H1 (cell line): Measurements from ENCODE around the gene DPM3. TPM values are rescaled to one million over a fixed set of nuclear protein-coding genes. Genes with fewer than 3 reads are reported as not detected.

Experiments
- CTCF ChIA-PET: fragments of 300-600 bp; sonication (Branson Sonifier 250); formaldehyde crosslinking; loops from one replicate; lab custom pipeline; 2021; ENCODE audit not compliant: partially characterized antibody; lab: Charles Lee
- POLR2A ChIA-PET: fragments of 300-600 bp; sonication (Branson Sonifier 250); formaldehyde crosslinking; loops from one replicate; lab custom pipeline; 2021; ENCODE audit warnings: inconsistent platforms; ENCODE audit not compliant: partially characterized antibody; lab: Charles Lee
- DNase-seq, 2 experiments: peaks; one replicate each; pipeline versions ENCODE4 v3.0.0 to v3.0.0-alpha.2; 2010 to 2022; ENCODE audit warnings: low spot score in 2 of 2, low read depth in 1 of 2, mixed read lengths in 1 of 2
- FAIRE-seq: peaks from 2 replicates; lab custom pipeline; 2011; peaks lifted over from hg19 to GRCh38; lab: Jason Lieb, UNC
- H2AFZ ChIP-seq: 2 replicates; pipeline ENCODE4 v1.8.1; 2012; ENCODE audit warnings: low read length, inconsistent platforms
- H2AK5ac ChIP-seq: 2 replicates; pipeline ENCODE4 v1.6.1; 2013; ENCODE audit warnings: low read depth, low read length
- H2BK120ac ChIP-seq: replicated peaks from 2 replicates; pipeline ENCODE3; 2013; ENCODE audit warnings: low read depth, low read length, inconsistent platforms
- H2BK12ac ChIP-seq: 2 replicates; pipeline ENCODE4 v1.6.1; 2013; ENCODE audit warnings: low read depth, low read length
- H2BK15ac ChIP-seq: 2 replicates; pipeline ENCODE4 v1.6.1; 2013; ENCODE audit warnings: low read length
- H2BK20ac ChIP-seq: 2 replicates; pipeline ENCODE4 v1.6.1; 2013; ENCODE audit warnings: low read length
- H2BK5ac ChIP-seq: 2 replicates; pipeline ENCODE4 v1.6.1; 2013; ENCODE audit warnings: low read depth, low read length
- H3K14ac ChIP-seq: 2 replicates; pipeline ENCODE4 v1.6.1; 2013; ENCODE audit warnings: inconsistent platforms; ENCODE audit not compliant: insufficient read length
- H3K18ac ChIP-seq: 2 replicates; pipeline ENCODE4 v1.6.1; 2013; ENCODE audit warnings: low read length; ENCODE audit errors: extremely low read depth
- H3K23ac ChIP-seq: 2 replicates; pipeline ENCODE4 v1.6.1; 2013; ENCODE audit warnings: inconsistent platforms; ENCODE audit not compliant: insufficient read length
- H3K23me2 ChIP-seq: 2 replicates; pipeline ENCODE4 v1.6.1; 2013; ENCODE audit warnings: low read depth, low read length
- H3K27ac ChIP-seq: 2 replicates; pipeline ENCODE4 v1.6.1; 2011; ENCODE audit warnings: low read depth, low read length, inconsistent platforms
- H3K27me3 ChIP-seq, 4 experiments: replicated peaks in 1 of 4; 1 replicate in 1 of 4; 2 replicates in 3 of 4; pipeline versions ENCODE4 v1.6.1 to v1.8.1; 2011 to 2013; ENCODE audit warnings: low read length in 3 of 4, mild to moderate bottlenecking in 3 of 4, inconsistent platforms in 2 of 4, mixed read lengths in 2 of 4, moderate library complexity in 1 of 4; ENCODE audit not compliant: control insufficient read depth in 3 of 4, insufficient read depth in 3 of 4; ENCODE audit errors: extremely low read depth in 1 of 4
- H3K36me3 ChIP-seq, 4 experiments: 2 replicates each; pipeline versions ENCODE4 v1.6.1 to v1.8.1; 2011 to 2013; ENCODE audit warnings: mild to moderate bottlenecking in 4 of 4, low read length in 3 of 4, moderate library complexity in 2 of 4, control low read depth in 1 of 4, inconsistent platforms in 1 of 4; ENCODE audit not compliant: insufficient read depth in 4 of 4, control insufficient read depth in 2 of 4
- H3K4ac ChIP-seq: replicated peaks from 2 replicates; pipeline ENCODE3; 2013; ENCODE audit warnings: low read length, low read depth, mixed read lengths, inconsistent platforms; ENCODE audit not compliant: insufficient read length
- H3K4me1 ChIP-seq, 4 experiments: replicated peaks in 1 of 4; 1 replicate in 1 of 4; 2 replicates in 3 of 4; pipeline versions ENCODE4 v1.6.1 to v1.8.1; 2011 to 2013; ENCODE audit warnings: low read length in 3 of 4, inconsistent platforms in 2 of 4, mixed read lengths in 1 of 4; ENCODE audit not compliant: insufficient read depth in 4 of 4, control insufficient read depth in 3 of 4
- H3K4me2 ChIP-seq, 2 experiments: 2 replicates each; pipeline versions ENCODE4 v1.6.1 to v1.8.1; 2011 to 2013; ENCODE audit warnings: low read depth in 2 of 2, low read length in 2 of 2, control low read depth in 1 of 2, inconsistent platforms in 1 of 2, mild to moderate bottlenecking in 1 of 2; ENCODE audit not compliant: insufficient read depth in 1 of 2
- H3K4me3 ChIP-seq, 4 experiments: fragments of 200-600, 300-600 bp in 1 of 4; sonication (generic), shearing (Covaris generic), sonication (Bioruptor Twin) in 1 of 4; 2 replicates each; pipeline versions ENCODE4 v1.5.1 to v1.8.1; 2011 to 2016; ENCODE audit warnings: low read length in 4 of 4, low read depth in 3 of 4, control low read depth in 2 of 4, inconsistent platforms in 2 of 4, mild to moderate bottlenecking in 2 of 4, mixed read lengths in 1 of 4, moderate library complexity in 1 of 4; ENCODE audit not compliant: insufficient read depth in 2 of 4; ENCODE audit errors: extremely low read depth in 1 of 4
- H3K56ac ChIP-seq: replicated peaks from 2 replicates; pipeline ENCODE3; 2013; ENCODE audit warnings: low read depth, mild to moderate bottlenecking, mixed read lengths, low read length, inconsistent platforms; ENCODE audit not compliant: insufficient read length
- H3K79me1 ChIP-seq: 2 replicates; pipeline ENCODE4 v1.6.1; 2013; ENCODE audit warnings: low read depth, low read length, control low read depth
- H3K79me2 ChIP-seq, 2 experiments: 2 replicates each; pipeline versions ENCODE4 v1.6.1 to v1.8.1; 2012 to 2013; ENCODE audit warnings: low read length in 2 of 2, mild to moderate bottlenecking in 2 of 2, inconsistent platforms in 1 of 2; ENCODE audit not compliant: insufficient read depth in 2 of 2, control insufficient read depth in 1 of 2
- H3K9ac ChIP-seq, 4 experiments: replicated peaks in 1 of 4; 1 replicate in 1 of 4; 2 replicates in 3 of 4; pipeline versions ENCODE4 v1.6.1 to v1.8.1; 2011 to 2013; ENCODE audit warnings: low read depth in 3 of 4, low read length in 3 of 4, control low read depth in 2 of 4, mild to moderate bottlenecking in 2 of 4, moderate library complexity in 2 of 4, inconsistent platforms in 1 of 4; ENCODE audit errors: extremely low read depth in 1 of 4
- H3K9me3 ChIP-seq, 2 experiments: 2 replicates each; pipeline versions ENCODE4 v1.6.1 to v1.8.1; 2012 to 2013; ENCODE audit warnings: mild to moderate bottlenecking in 2 of 2, moderate library complexity in 2 of 2, control low read depth in 1 of 2, inconsistent platforms in 1 of 2, low read depth in 1 of 2, low read length in 1 of 2, mixed read lengths in 1 of 2; ENCODE audit not compliant: insufficient read depth in 2 of 2
- H4K20me1 ChIP-seq, 2 experiments: replicated peaks in 1 of 2; 2 replicates each; pipeline versions ENCODE3 to v1.8.1; 2011 to 2013; ENCODE audit warnings: inconsistent platforms in 2 of 2, low read length in 2 of 2, mild to moderate bottlenecking in 1 of 2; ENCODE audit not compliant: insufficient read depth in 2 of 2, control insufficient read depth in 1 of 2
- H4K5ac ChIP-seq: 2 replicates; pipeline ENCODE4 v1.6.1; 2013; ENCODE audit warnings: low read length, low read depth, mixed read lengths, inconsistent platforms; ENCODE audit not compliant: insufficient read length
- H4K8ac ChIP-seq: 2 replicates; pipeline ENCODE4 v1.8.0; 2013; ENCODE audit warnings: mild to moderate bottlenecking, moderate library complexity, low read length, inconsistent platforms; ENCODE audit not compliant: insufficient read depth; ENCODE audit errors: extremely low read depth
- H4K91ac ChIP-seq: replicated peaks from 2 replicates; pipeline ENCODE3; 2013; ENCODE audit warnings: low read length, mixed read lengths, inconsistent platforms; ENCODE audit not compliant: insufficient read length
- BACH1 ChIP-seq: IDR thresholded peaks from 2 replicates; pipeline ENCODE4 v1.6.1; 2012; ENCODE audit warnings: low read length, improper control_type of control experiment
- BRCA1 ChIP-seq: IDR thresholded peaks from 2 replicates; pipeline ENCODE4 v1.6.1; 2012; ENCODE audit warnings: low read depth, low read length, improper control_type of control experiment
- E2F6 ChIP-seq: IDR thresholded peaks from 2 replicates; pipeline ENCODE4 v1.6.1; 2012; ENCODE audit warnings: inconsistent platforms
- EZH2 ChIP-seq: fragments of 200-600 bp; sonication (generic); IDR thresholded peaks from 2 replicates; pipeline ENCODE4 v1.7.1; 2012; ENCODE audit warnings: low read depth, mild to moderate bottlenecking, moderate library complexity, low read length, inconsistent platforms; ENCODE audit not compliant: severe bottlenecking
- GTF2F1 ChIP-seq: IDR thresholded peaks from 2 replicates; pipeline ENCODE4 v1.6.1; 2012; ENCODE audit warnings: low read depth, low read length, improper control_type of control experiment, borderline replicate concordance
- HDAC6 ChIP-seq: IDR thresholded peaks from one replicate; pipeline ENCODE4 v1.7.1; 2012; ENCODE audit warnings: low read depth, mild to moderate bottlenecking, inconsistent platforms, low read length, moderate library complexity
- JUN ChIP-seq: IDR thresholded peaks from 2 replicates; pipeline ENCODE4 v1.6.1; 2011; ENCODE audit warnings: low read depth, mild to moderate bottlenecking, improper control_type of control experiment, low read length
- MAFK ChIP-seq: IDR thresholded peaks from 2 replicates; pipeline ENCODE4 v1.6.1; 2012; ENCODE audit warnings: low read depth, mild to moderate bottlenecking, improper control_type of control experiment, low read length
- RBBP5 ChIP-seq: IDR thresholded peaks from 2 replicates; pipeline ENCODE4 v1.7.1; 2012; ENCODE audit warnings: low read depth, mild to moderate bottlenecking, inconsistent platforms, low read length, moderate library complexity, borderline replicate concordance
- SP2 ChIP-seq: IDR thresholded peaks from 2 replicates; pipeline ENCODE4 v1.6.1; 2012; ENCODE audit warnings: mild to moderate bottlenecking, low read length, inconsistent platforms
- SP4 ChIP-seq: IDR thresholded peaks from 2 replicates; pipeline ENCODE4 v1.6.1; 2012; ENCODE audit warnings: low read length, inconsistent platforms
- SUZ12 ChIP-seq: fragments of 200-600 bp; sonication (generic); IDR thresholded peaks from 2 replicates; pipeline ENCODE4 v1.6.1; 2012; ENCODE audit warnings: mild to moderate bottlenecking, inconsistent platforms, low read length, moderate library complexity, mixed read lengths
- TCF12 ChIP-seq: IDR thresholded peaks from 2 replicates; pipeline ENCODE4 v1.6.1; 2011; ENCODE audit warnings: low read depth, mild to moderate bottlenecking, low read length
- TEAD4 ChIP-seq: IDR thresholded peaks from 2 replicates; pipeline ENCODE4 v1.6.1; 2012; ENCODE audit warnings: low read depth, low read length, inconsistent platforms, mixed read lengths
- WGBS, 2 experiments: shearing (Covaris generic) in 1 of 2; methylation state at CpG; one replicate each; pipeline versions ENCODE4 v1.1.6 to v1.1.7; 2013 to 2015; ENCODE audit warnings: low lambda C conversion rate in 2 of 2, mixed read lengths in 2 of 2, inconsistent platforms in 1 of 2, low coverage in 1 of 2, missing lambda C conversion rate in 1 of 2; ENCODE audit not compliant: insufficient replicate concordance in 2 of 2, insufficient coverage in 1 of 2, insufficient read length in 1 of 2; ENCODE audit errors: extremely low coverage in 1 of 2, missing lambda C conversion rate in 1 of 2; 5-methylcytosine and 5-hydroxymethylcytosine counted together
- polyA plus RNA-seq, 7 experiments: library from polyadenylated mRNA; depleted of rRNA in 3 of 7; stranded (reverse) in 5 of 7; unstranded in 2 of 7; fragments of >200 nt in 5 of 7; fragments of 200-250 nt in 2 of 7; gene quantifications; 1 replicate in 5 of 7; 2 replicates in 1 of 7; 4 replicates in 1 of 7; pipeline versions ENCODE4 v1.2.1 to v1.2.3, GENCODE V29; 2011 to 2013; ENCODE audit warnings: missing spikeins in 2 of 7, mixed read lengths in 2 of 7
- total RNA-seq: library from RNA; stranded (reverse); fragmentation: NEBNext Ultra II Directional; extraction: Animal tissue kit (Norgen Biotek cat#: 25700); gene quantifications from 2 replicates; pipeline ENCODE4 v1.2.1, GENCODE V29; 2021

DPM3 gene
- total and polyA plus RNA-seq, 2 of the 8 experiments (the other 6 are each of a cell fraction or from before 2014, with no cell fraction given) = 44.8 to 227 TPM

GRCh38 chr1:155131856-155132255 lies 8.5 kb downstream of the DPM3 start:
- no peak for FAIRE-seq
- WGBS, 2 experiments = 81% methylated on average over 2 of the region's 2 CpGs; no CpG with 5 or more reads in 1 of the 2 experiments
- TF ChIP-seq SP4 (no peak), TEAD4 (no peak), BACH1 (no peak), SP2 (no peak), HDAC6 (no peak), EZH2 (no peak), GTF2F1 (no peak), RBBP5 (no peak), TCF12 (no peak), SUZ12 (no peak), BRCA1 (no peak), E2F6 (no peak), JUN (no peak), MAFK (no peak)

More at GRCh38 chr1:155131856-155132255, 8.5 kb downstream of the DPM3 start:
- Histone ChIP-seq H3K4me1 (peaks cover 18 to 51% (median 29%) of the 10 kb centered on the region in 4 experiments), H2BK15ac (no peak overlapping the region), H3K27me3 (peaks cover 11 to 23% (median 18%) of the 10 kb centered on the region in 4 experiments), H2BK5ac (no peak overlapping the region), H3K79me2 (no peaks in the 10 kb centered on the region; a peak in 1 of 4 replicates), H3K4me2 (no peak overlapping the region), H3K9ac (no peak overlapping the region), H3K56ac (no peak overlapping the region), H3K4me3 (no peak overlapping the region), H3K14ac (no peak overlapping the region), H3K23ac (no peak overlapping the region), H2BK120ac (no peak overlapping the region), H3K9me3 (no peaks in the 10 kb centered on the region), H3K79me1 (no peaks in the 10 kb centered on the region), H3K18ac (no peak overlapping the region), H3K23me2 (peaks cover 27% of the 10 kb centered on the region; the same call in 1 of the 2 replicates), H3K36me3 (peaks cover 0 to 4% (median under 1%) of the 10 kb centered on the region in 4 experiments; a peak in 2 of 8 replicates), H2AK5ac (no peak overlapping the region), H2BK12ac (no peak overlapping the region), H3K4ac (no peak overlapping the region), H4K5ac (no peak overlapping the region), H4K20me1 (no peaks in the 10 kb centered on the region), H2BK20ac (no peak overlapping the region), H4K91ac (no peak overlapping the region), H4K8ac (no peak overlapping the region), H3K27ac (no peak overlapping the region), H2AFZ (no peak overlapping the region)
- POLR2A ChIA-PET = interaction anchor here (0.8 to 1.8 kb wide), 2 partner anchors 38 to 63 kb away, joined by 4 read pairs; no protein-coding TSS in a partner anchor
- CTCF ChIA-PET = interaction anchor here (1.4 to 14.2 kb wide), 4 partner anchors 30 to 46 kb away, joined by 3 to 187 read pairs (median 56); partner anchors contain the start of genes KRTCAP2 and TRIM46
- no peak for DNase-seq
